SK-N-SH (cell line): ENCODE measurements around the gene NBEAL2. TPM values are rescaled to one million over a fixed set of nuclear protein-coding genes. Genes with fewer than 3 reads are reported as not detected.

Source experiments
- CTCF ChIA-PET: fragments of 300-600, 350-600 bp; formaldehyde crosslinking; extraction: SDS; loops from one replicate; lab custom pipeline; 2021; lab: Yijun Ruan, JAX
- POLR2A ChIA-PET: fragments of 350-600 bp; sonication (Branson Sonifier 250); formaldehyde crosslinking; extraction: SDS; loops from one replicate; lab custom pipeline; 2020; ENCODE audit warnings: antibody characterized with exemption, inconsistent platforms; lab: Yijun Ruan, JAX
- DNase-seq: peaks from one replicate; pipeline ENCODE4 v3.0.0; 2012
- H2AFZ ChIP-seq: fragments of 200-600 bp; sonication (generic); 2 replicates; pipeline ENCODE4 v1.8.1; 2016; ENCODE audit warnings: antibody characterized with exemption, mild to moderate bottlenecking, low read depth
- H3F3A ChIP-seq: fragments of 200-600 bp; sonication (generic); replicated peaks from 2 replicates; pipeline ENCODE3; 2016; ENCODE audit warnings: antibody characterized with exemption, mild to moderate bottlenecking; ENCODE audit not compliant: insufficient read depth
- H3K27ac ChIP-seq, 2 experiments: fragments of 200-500 bp in 1 of 2; fragments of 200-600 bp in 1 of 2; sonication (Bioruptor generic) in 1 of 2; sonication (generic), shearing (Covaris generic) in 1 of 2; 2 replicates each; pipeline versions ENCODE4 v1.5.1 to v1.6.1; 2014 to 2016; ENCODE audit warnings: low read depth in 2 of 2, inconsistent platforms in 1 of 2, low read length in 1 of 2, mild to moderate bottlenecking in 1 of 2, mixed read lengths in 1 of 2
- H3K27me3 ChIP-seq: fragments of 200-600 bp; sonication (generic), shearing (Covaris generic); 2 replicates; pipeline ENCODE4 v1.6.1; 2016; ENCODE audit warnings: mixed run types; ENCODE audit not compliant: insufficient read depth
- H3K36me3 ChIP-seq, 2 experiments: fragments of 200-500 bp in 1 of 2; fragments of 200-600 bp in 1 of 2; sonication (Bioruptor generic) in 1 of 2; sonication (generic) in 1 of 2; replicated peaks in 1 of 2; 2 replicates each; pipeline versions ENCODE3 to v1.5.1; 2014 to 2016; ENCODE audit warnings: low read length in 1 of 2, mild to moderate bottlenecking in 1 of 2; ENCODE audit not compliant: insufficient read depth in 2 of 2, control insufficient read depth in 1 of 2
- H3K4me1 ChIP-seq, 2 experiments: fragments of 200-500 bp in 1 of 2; fragments of 200-600 bp in 1 of 2; sonication (Bioruptor generic) in 1 of 2; sonication (generic), shearing (Covaris generic) in 1 of 2; 2 replicates each; pipeline versions ENCODE4 v1.5.1 to v1.6.1; 2014 to 2016; ENCODE audit warnings: low read depth in 1 of 2, low read length in 1 of 2, mixed run types in 1 of 2; ENCODE audit not compliant: insufficient read depth in 2 of 2, control insufficient read depth in 1 of 2
- H3K4me2 ChIP-seq: fragments of 200-600 bp; sonication (generic), shearing (Covaris generic); 2 replicates; pipeline ENCODE4 v1.6.1; 2017; ENCODE audit warnings: mixed run types
- H3K4me3 ChIP-seq, 2 experiments: fragments of 200-500 bp in 1 of 2; fragments of 200-600 bp in 1 of 2; sonication (Bioruptor generic) in 1 of 2; sonication (generic), shearing (Covaris generic) in 1 of 2; 2 replicates each; pipeline versions ENCODE4 v1.5.1 to v1.8.1; 2014 to 2016; ENCODE audit warnings: low read depth in 2 of 2, inconsistent platforms in 1 of 2, low read length in 1 of 2, mild to moderate bottlenecking in 1 of 2, mixed read lengths in 1 of 2, moderate library complexity in 1 of 2
- H3K79me2 ChIP-seq: fragments of 200-600 bp; sonication (generic); 2 replicates; pipeline ENCODE4 v1.8.1; 2017; ENCODE audit warnings: mild to moderate bottlenecking; ENCODE audit not compliant: insufficient read depth
- H3K9ac ChIP-seq: fragments of 200-600 bp; sonication (generic); 2 replicates; pipeline ENCODE4 v1.6.1; 2017; ENCODE audit warnings: mixed run types
- H3K9me2 ChIP-seq: fragments of 200-600 bp; sonication (generic); 2 replicates; pipeline ENCODE4 v1.6.1; 2017; ENCODE audit warnings: mixed run types
- H3K9me3 ChIP-seq: fragments of 200-600 bp; sonication (generic); 2 replicates; pipeline ENCODE4 v1.6.1; 2017; ENCODE audit warnings: mixed run types, mild to moderate bottlenecking, moderate library complexity
- H4K20me1 ChIP-seq: fragments of 200-600 bp; sonication (generic); 2 replicates; pipeline ENCODE4 v1.6.1; 2017; ENCODE audit warnings: mild to moderate bottlenecking, mixed run types; ENCODE audit not compliant: insufficient read depth
- ELF1 ChIP-seq: IDR thresholded peaks from 2 replicates; pipeline ENCODE4 v1.4.0; 2012
- EP300 ChIP-seq, 2 experiments: IDR thresholded peaks; 2 replicates each; pipeline versions ENCODE4 v1.4.0 to v1.6.1; 2012; ENCODE audit warnings: borderline replicate concordance in 1 of 2, low read depth in 1 of 2, low read length in 1 of 2
- FOXJ3 ChIP-seq: sonication (generic); formaldehyde crosslinking; IDR thresholded peaks from 2 replicates; pipeline ENCODE4 v1.5.1; 2020; ENCODE audit warnings: mild to moderate bottlenecking, missing genetic modification reagents
- FOXM1 ChIP-seq: IDR thresholded peaks from 2 replicates; pipeline ENCODE4 v1.4.0; 2012; ENCODE audit warnings: low read depth, mild to moderate bottlenecking
- GABPA ChIP-seq: IDR thresholded peaks from 2 replicates; pipeline ENCODE4 v1.4.0; 2012; ENCODE audit warnings: low read depth, mild to moderate bottlenecking
- MEF2A ChIP-seq: IDR thresholded peaks from 2 replicates; pipeline ENCODE4 v1.4.0; 2012; ENCODE audit warnings: low read depth, borderline replicate concordance
- NFIC ChIP-seq: IDR thresholded peaks from 2 replicates; pipeline ENCODE4 v1.4.0; 2012; ENCODE audit warnings: borderline replicate concordance
- NRF1 ChIP-seq: IDR thresholded peaks from 2 replicates; pipeline ENCODE4 v1.6.1; 2012; ENCODE audit warnings: low read depth, mild to moderate bottlenecking, low read length
- REST ChIP-seq: IDR thresholded peaks from 2 replicates; pipeline ENCODE4 v1.6.1; 2012; ENCODE audit warnings: mild to moderate bottlenecking, low read depth, low read length, moderate library complexity
- RFX5 ChIP-seq: IDR thresholded peaks from 2 replicates; pipeline ENCODE4 v1.6.1; 2012; ENCODE audit warnings: mild to moderate bottlenecking, improper control_type of control experiment, low read length
- SMC3 ChIP-seq: IDR thresholded peaks from 2 replicates; pipeline ENCODE4 v1.6.1; 2012; ENCODE audit warnings: low read depth, low read length, improper control_type of control experiment
- TAF1 ChIP-seq: IDR thresholded peaks from 2 replicates; pipeline ENCODE4 v1.6.1; 2012; ENCODE audit warnings: low read depth, mild to moderate bottlenecking, low read length, moderate library complexity, borderline replicate concordance
- TEAD4 ChIP-seq: IDR thresholded peaks from 2 replicates; pipeline ENCODE4 v1.4.0; 2012; ENCODE audit warnings: mild to moderate bottlenecking, borderline replicate concordance; ENCODE audit not compliant: insufficient read depth
- YY1 ChIP-seq: IDR thresholded peaks from 2 replicates; pipeline ENCODE4 v1.4.0; 2012; ENCODE audit warnings: low read depth, mild to moderate bottlenecking
- ZBTB33 ChIP-seq: IDR thresholded peaks from 2 replicates; pipeline ENCODE4 v1.4.0; 2012; ENCODE audit warnings: low read depth, borderline replicate concordance
- WGBS: methylation state at CpG from one replicate; pipeline ENCODE4 v1.1.6; 2017; ENCODE audit warnings: low lambda C conversion rate; 5-methylcytosine and 5-hydroxymethylcytosine counted together
- polyA plus RNA-seq, 3 experiments: library from polyadenylated mRNA; depleted of rRNA; stranded (reverse); fragments of >200 nt; gene quantifications; 2 replicates each; pipeline ENCODE4 v1.2.3, GENCODE V29; 2012
- TF ChIP-seq, protein P1 (sequence below): IDR thresholded peaks from 2 replicates; pipeline ENCODE4 v1.4.0; 2012; ENCODE audit warnings: low read depth
- TF ChIP-seq, protein P2 (sequence below): IDR thresholded peaks from 2 replicates; pipeline ENCODE4 v1.4.0; 2012; ENCODE audit warnings: low read depth, borderline replicate concordance

NBEAL2 gene
- polyA plus RNA-seq, 1 of the 3 experiments (the other 2 are of a cell fraction), result 20.3 TPM

DNA sequence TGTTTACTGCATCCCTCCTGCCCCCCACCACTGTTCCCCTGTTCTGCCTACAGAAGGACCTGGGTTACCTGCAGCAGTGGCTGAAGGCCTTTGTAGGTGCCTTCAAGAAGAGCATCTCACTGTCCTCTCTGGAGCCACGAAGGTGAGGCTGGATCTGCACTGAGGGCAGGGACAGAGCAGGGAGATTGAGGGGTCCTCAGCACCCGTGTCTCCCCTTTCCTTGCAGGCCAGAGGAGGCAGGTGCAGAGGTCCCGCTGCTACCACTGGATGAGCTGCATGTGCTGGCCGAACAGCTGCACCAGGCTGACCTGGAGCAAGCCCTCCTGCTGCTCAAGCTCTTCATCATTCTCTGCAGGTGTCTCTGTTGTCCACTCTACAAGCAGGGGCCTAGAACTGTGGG lies 9.2 kb downstream of the NBEAL2 start:
- no peaks in the 10 kb centered on the region for H3K27me3 ChIP-seq
- no peaks in the 10 kb centered on the region for H4K20me1 ChIP-seq
- H3K9me3 ChIP-seq, result no peaks in the 10 kb centered on the region
- H2AFZ ChIP-seq, result no peak overlapping the region
- no peak overlapping the region for H3K27ac ChIP-seq
- H3F3A ChIP-seq, result no peaks in the 10 kb centered on the region
- no peak for DNase-seq
- ChIA-PET CTCF (no interaction called here), POLR2A (no interaction called here)
- H3K9ac ChIP-seq, result no peak overlapping the region
- H3K4me1 ChIP-seq, result no peaks in the 10 kb centered on the region; a peak in 1 of 4 replicates
- H3K36me3 ChIP-seq, result peaks cover 0 to 4% of the 10 kb centered on the region in 2 experiments
- WGBS, result 85% methylated on average over 2 of the region's 4 CpGs
- H3K79me2 ChIP-seq, result no peaks in the 10 kb centered on the region
- H3K9me2 ChIP-seq, result no peaks in the 10 kb centered on the region
- H3K4me3 ChIP-seq, result no peak overlapping the region
- no peak overlapping the region for H3K4me2 ChIP-seq
- TF ChIP-seq MEF2A, result no peak
- no peak for TF ChIP-seq TAF1
- TF ChIP-seq SMC3, result no peak
- no peak for TF ChIP-seq YY1
- TF ChIP-seq GABPA, result no peak
- no peak for TF ChIP-seq NRF1
- TF ChIP-seq FOXM1, result no peak
- no peak for TF ChIP-seq NFIC
- TF ChIP-seq EP300 (IDR thresholded peaks at IDR 0.05; ENCODE audit: borderline replicate concordance in 1 of 2, low read depth in 1 of 2, low read length in 1 of 2), result no peak
- no peak for TF ChIP-seq ZBTB33
- TF ChIP-seq FOXJ3 (CRISPR knock-in tag), result no peak
- no peak for TF ChIP-seq TEAD4
- TF ChIP-seq REST, result no peak
- TF ChIP-seq, protein P1, sequence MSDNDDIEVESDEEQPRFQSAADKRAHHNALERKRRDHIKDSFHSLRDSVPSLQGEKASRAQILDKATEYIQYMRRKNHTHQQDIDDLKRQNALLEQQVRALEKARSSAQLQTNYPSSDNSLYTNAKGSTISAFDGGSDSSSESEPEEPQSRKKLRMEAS, result no peak
- TF ChIP-seq RFX5, result no peak
- TF ChIP-seq ELF1, result no peak
- TF ChIP-seq, protein P2, sequence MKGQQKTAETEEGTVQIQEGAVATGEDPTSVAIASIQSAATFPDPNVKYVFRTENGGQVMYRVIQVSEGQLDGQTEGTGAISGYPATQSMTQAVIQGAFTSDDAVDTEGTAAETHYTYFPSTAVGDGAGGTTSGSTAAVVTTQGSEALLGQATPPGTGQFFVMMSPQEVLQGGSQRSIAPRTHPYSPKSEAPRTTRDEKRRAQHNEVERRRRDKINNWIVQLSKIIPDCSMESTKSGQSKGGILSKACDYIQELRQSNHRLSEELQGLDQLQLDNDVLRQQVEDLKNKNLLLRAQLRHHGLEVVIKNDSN, result no peak
